Stimulated activated CD8-positive, alpha-beta memory T cell treated with anti-CD3 and anti-CD28 coated beads, Interleukin-15, amount 100 ng/mL, for 24 hours (primary cell): ENCODE measurements around the gene PPP2R2D.
"Not testable (repeated sequence)": the region's sequence is repeated elsewhere in the genome, so short reads cannot be mapped to it uniquely, and the experiment has no call there.

ENCODE experiments used
- DNase-seq: peaks from one replicate; pipeline ENCODE4 v3.0.0-alpha.2; 2020; ENCODE audit warnings: low read depth

The PPP2R2D gene

DNA sequence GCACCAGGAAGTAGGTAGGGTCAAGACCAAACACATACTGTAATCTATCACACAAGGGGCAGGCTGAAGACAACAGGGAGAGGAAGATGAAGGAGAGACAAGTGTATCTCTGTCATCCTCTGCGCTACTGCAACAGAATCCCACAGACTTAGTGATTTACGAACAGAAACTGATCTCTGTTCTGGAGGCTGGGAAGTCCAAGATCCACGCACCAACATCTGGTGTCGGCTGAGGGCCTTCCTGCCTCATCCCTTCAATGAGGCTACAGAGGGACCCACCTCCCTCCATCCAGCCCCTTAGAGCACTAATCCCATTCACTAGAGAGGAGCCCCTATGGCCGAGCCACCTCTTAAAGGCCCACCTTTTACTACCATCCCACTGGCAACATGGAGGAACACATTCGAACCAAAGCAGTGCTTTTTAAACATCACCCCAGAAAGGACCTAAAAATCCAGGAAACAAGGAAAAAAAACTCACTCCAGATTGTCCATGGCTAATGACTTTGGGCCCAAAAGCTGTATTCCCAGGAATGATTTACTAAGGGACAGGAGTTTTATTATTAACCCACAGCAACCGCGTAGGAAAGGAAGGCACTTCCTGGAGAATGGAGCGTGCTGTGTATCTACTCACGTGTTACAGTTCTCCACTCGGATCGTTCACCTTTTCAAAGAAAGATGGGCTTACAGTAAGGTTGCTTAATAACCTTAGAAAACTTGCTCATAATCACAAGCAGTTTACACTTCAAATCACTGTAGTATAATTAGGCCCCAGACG, 76.7 kb downstream of the PPP2R2D start:
- no peak for DNase-seq

DNA sequence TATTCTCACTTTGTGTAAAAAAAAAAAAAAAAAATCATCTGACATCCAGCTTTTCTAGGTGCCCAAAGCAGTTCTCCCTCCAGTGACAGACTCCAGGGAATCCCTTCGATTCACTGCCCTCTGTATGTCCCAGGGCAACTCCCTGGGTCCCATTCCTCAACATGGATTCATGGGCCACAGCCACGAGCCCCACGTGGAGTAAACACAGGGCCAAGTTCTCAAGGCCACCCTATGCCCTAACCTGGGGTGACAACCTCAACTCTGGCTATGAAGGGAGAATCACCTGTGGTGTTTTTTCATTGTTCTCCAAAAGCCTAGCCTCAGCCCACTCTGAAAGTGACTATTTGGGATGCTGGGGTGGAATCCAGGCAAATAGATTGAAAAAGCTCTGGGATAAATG, 77.6 kb downstream of the PPP2R2D start:
- DNase-seq, result no peak

DNA sequence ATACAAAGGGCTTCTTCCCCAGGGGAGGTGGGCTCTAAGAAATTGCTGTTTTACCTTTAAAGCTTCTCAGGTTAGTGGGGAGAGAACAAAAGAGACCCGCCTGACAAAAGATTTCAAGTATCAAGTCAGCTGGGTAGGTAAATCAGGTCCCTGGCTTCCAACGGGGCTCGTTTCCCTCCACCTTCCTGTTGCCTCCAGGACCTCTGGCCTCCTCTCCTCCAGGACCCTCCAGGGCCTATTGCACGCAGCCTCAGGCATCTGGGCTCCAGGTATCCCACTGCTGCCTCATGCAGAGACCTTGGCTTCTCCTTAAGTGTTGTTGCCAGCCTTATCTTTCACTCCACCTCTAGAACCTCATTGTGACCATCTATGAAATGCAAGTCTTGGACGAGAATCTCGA, 78.0 kb downstream of the PPP2R2D start:
- no peak for DNase-seq

DNA sequence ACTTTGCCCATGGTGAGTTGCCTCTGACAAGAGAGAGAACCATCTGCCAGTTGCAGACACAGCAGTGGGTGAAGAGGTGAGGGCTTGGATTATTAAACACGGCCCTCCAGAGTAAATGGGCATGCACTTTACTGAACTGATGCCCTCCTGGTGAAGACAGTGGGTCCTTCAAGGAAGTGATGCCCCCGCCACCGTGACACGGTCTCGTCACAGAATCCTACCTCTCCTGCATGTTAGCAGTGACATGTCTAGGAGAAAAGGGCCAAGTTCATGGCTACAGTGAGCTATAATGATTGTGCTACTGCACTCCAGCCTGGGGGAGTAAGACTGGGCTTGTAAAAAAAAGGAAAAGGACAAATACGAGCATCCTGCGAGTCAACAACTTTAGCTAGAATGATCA, 78.5 kb downstream of the PPP2R2D start:
- no peak for DNase-seq

DNA sequence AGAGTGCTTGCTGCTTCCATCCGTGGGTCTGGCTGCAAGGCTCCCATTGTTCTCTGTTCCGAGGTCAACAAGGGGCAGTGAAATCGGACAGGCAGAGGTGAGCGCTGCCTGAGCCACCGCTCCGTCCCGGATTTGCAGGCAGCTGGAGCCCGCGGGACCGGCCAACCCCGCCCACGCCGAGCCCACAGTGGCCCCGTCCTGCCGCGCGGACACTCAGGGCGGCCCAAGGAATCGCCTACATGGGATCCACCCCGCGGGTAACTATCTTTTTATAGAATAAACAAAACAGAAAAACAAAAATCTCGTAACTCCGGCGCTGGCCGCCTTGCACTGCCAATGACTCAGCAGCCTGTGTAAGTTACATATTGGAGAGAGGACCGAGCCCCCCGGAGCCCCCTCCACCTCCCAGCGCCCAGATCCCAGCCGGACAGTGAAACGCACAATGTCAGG, 79.0 kb downstream of the PPP2R2D start:
- no peak for DNase-seq

DNA sequence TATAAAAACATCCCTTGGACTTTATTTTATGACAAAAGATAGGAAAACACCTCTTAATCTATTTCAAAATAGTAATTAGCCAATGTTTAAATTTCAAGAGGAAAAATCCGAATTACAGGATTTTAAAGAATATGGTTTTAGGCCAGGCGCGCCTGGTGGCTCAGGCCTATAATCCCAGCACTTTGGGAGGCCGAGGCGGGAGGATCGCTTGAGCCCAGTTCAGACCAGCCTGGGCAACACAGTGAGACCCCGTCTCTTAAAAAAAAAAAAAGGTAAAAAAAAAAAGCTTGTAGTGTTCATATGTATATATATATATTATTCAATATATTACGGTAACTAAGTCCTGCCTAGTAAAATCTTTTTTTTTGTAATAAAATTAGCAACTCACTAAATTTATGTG, 79.5 kb downstream of the PPP2R2D start:
- no peak for DNase-seq

DNA sequence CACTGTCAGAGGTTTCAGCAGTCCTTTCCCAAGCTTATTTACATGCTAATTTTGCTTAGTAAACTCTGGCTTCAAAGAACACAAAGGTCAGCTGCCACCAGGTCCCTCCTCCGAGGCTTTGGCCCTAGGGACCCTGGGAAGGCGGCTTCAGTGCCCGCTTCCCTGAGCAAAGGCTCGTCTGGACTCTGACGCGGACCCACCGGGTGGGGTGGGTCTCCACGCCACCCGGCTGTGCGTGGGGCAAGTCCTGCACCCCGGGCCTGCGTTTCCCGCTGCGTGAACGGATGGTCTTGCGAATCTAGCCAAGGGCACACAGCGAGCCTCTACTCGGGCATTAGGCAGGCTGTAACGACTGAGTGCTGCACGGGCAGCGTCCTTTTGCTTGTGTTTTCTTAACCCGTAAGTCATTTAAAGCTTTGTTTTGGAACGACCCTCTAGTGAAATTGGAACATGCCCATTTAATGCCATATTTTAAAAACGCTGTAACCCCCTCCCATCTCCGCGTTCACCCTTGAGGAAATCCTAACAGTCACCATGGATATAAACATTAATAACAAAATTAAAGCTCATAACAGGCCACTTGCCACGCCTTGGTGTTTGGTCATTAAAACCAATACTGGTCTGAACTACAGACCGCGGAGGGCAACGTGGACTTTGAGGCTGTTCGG, 80.1 kb downstream of the PPP2R2D start:
- DNase-seq, result no peak

DNA sequence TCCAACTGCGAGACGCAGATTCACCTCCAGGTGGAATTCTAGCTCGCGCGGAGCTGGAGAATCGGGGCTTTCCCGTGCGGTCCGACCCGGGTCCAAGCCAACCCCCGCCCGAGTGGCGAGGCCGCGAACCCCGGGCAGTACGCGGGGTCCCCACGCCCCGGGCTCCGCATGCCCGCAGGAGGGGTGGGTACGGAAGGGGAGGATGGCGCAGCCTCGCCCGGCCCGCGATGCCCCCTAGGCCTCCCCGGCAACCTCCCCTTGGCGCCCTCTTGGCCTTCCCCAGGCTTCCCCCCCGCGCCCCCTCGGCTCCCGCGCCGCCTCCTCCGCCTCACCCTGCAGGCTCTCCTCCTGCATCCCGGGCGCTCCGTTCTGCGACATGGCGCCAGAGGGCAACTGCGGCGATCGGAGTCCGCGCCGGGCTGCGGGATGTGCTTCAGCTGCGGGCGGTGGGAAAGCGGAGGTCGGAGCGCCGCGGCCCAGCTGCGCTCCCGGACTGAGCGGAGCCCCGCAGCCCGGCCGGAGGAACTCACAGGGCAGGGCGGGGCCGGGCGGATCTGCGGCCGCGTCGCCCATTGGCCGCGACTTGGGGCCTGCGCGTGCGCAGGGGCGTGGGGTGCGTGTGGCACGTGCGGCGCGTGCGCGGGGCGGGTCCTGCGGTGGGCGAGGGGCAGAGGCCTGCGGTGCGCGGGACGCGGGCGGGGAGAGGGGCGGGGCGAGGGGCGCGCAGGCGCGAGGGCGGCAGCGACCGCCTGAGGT, 80.8 kb downstream of the PPP2R2D start, which contains the start of gene BNIP3:
BNIP3 (minus strand) TSS at position 495 of the 756 bp plus-strand sequence; CDS start at position 378, 117 bp downstream.
- peak; percentile 94 for DNase-seq

DNA sequence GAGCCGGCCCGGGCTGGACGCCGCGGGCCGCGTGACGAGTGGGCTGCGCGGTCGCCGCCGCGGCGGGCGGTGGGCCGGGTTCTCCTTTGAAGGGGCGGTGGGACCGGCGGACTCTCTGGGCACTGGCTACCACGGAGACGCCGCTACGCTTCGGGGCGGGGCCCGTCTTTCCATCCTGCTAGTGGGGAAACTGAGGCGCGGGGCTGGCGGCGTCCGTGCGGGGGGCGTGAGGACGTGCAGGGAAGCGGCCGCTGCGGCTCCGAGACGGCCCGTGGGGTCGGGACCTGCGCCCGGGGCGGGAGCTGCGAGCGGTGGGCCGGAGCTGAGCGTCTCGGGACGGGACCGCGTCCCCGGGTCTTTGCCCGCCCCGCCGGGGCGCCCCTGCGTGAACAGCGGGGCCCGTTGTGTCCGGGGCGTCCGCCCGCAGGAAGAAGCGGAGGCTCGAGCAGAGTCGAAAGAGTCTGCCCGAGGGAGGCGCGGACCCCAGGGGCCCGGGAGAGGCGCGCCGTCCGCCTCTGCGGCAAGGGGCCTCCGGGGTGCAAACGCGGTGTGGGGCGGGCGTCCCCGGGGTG, 81.5 kb downstream of the PPP2R2D start:
- DNase-seq, result no peak

DNA sequence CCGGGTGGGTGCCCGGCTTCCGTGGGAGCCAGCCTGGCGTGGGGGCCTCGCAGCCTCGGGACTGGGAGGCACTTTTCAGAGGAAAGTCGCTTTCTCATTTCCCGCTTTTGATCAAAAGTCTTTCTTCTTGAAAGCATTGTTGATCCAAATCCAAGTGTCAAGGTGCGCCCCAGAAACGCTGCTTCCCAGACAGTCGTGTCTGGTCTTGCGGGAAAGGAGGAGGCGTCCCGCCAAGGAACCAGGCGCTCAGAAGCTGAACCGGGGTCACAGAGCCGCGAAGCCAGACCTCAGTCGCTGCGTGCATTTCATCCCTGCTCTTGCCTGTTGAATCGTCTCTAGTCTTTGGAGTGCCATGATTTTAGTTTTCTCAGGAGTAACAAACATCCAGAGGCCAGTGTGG, 82.0 kb downstream of the PPP2R2D start:
- no peak for DNase-seq

DNA sequence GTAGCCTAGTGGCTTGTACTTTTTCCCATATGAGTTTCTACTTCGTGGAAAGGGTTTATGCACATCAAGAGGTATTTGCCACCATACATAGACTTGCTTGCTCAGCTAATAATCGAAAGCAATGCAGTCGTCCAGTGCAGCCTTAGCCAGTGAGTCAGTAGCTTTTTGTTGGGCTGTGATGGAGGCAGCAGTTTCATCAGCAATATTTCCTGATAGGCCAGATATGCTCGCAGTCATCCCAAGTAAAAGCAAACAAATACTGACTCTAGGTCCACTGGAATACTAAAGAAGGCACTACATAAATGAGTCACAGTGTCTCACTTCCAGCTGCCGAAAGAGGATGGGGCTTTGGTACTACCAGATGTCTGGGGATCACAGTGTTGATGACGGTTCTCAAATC, 83.0 kb downstream of the PPP2R2D start:
- no peak for DNase-seq

DNA sequence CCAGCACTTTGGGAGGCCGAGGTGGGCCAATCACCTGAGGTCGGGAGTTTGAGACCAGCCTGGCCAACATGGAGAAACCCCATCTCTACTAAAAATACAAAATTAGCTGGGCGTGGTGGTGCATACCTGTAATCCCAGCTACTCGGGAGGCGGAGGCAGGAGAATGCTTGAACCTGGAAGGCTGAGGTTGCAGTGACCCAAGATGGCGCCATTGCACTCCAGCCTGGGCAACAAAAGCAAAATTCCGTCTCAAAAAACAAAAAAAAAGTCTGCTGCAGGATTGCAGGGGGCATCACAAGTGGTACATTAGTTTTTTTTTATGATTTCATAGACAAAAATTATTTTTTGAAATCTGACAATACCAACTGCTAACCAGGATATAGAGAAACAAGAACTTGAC, 86.0 kb downstream of the PPP2R2D start:
- not testable (repeated sequence) for DNase-seq

DNA sequence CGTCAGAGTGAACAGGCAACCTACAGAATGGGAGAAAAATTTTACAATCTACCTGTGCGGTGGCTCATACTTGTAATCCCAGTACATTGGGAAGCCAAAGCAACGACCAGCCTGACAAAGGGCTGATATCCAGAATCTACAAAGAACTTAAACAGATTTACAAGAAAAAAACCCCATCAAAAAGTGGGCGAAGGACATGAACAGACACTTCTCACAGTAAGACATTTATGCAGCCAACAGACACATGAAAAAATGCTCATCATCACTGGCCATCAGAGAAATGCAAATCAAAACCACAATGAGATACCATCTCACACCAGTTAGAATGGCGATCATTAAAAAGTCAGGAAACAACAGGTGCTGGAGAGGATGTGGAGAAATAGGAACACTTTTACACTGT, 86.5 kb downstream of the PPP2R2D start:
- not testable (repeated sequence) for DNase-seq

DNA sequence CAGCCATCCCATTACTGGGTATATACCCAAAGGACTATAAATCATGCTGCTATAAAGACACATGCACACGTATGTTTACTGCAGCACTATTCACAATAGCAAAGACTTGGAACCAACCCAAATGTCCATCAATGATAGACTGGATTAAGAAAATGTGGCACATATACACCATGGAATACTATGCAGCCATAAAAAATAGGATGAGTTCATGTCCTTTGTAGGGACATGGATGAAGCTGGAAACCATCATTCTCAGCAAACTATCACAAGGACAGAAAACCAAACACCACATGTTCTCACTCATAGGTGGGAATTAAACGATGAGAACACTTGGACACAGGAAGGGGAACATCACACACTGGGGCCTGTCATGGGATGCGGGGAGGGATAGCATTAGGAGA, 87.0 kb downstream of the PPP2R2D start:
- not testable (repeated sequence) for DNase-seq

DNA sequence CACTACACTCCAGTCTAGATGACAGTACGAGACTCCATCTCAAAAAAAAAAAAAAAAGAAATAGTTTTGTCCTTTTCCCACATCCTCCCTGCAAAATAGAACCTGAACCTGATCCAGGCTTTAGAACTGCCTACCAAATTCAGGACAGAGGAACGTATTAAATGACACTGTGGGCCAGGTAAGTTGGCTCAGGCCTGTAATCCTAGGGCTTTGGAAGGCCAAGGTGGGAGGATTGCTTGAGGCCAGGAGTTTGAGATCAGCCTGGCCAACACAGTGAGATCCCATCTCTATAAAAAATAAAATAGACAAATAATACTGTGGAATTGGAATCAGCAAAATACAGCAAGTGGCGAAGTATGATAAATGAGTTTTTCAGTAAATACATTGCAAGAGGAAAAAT, 90.9 kb downstream of the PPP2R2D start:
- DNase-seq, result no peak

DNA sequence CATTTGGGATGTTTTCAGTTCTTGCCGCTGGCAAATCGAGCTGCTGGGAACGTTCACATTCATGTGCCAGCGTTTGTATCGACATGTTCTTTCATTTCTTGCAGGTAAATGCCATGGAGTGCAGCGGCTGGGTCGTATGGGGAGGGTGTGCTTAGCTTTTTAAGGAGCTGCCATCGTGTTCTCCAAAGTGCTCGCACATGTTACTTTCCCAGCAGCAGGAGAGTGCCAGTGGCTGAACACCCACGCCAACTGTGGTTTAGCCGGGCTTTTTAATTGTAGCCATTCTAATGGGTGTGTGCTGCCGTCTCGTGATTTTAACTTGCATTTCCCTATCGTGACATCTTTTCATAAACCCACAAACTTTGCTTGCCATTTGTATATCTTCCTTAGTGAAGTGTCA, 92.5 kb downstream of the PPP2R2D start:
- DNase-seq, result no peak

DNA sequence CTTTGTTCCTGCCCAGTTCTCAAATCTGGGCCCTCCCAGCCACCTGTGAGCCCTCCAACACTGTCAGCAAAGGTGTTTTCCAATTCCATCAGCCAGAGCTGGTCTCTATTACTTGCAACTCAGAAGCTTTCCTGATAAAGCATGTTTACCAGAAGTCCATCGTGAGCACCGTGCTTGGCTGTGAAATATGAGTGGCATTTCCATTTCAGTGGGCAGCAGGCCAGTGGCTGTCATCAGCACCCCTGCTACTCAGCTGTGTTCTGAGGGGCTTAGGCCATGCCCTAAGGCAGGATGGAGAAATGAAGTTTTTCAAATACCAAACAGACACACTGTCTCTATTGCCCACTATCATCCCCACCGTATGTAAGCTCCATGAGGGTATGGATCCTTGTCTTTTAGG, 93.6 kb downstream of the PPP2R2D start:
- no peak for DNase-seq

DNA sequence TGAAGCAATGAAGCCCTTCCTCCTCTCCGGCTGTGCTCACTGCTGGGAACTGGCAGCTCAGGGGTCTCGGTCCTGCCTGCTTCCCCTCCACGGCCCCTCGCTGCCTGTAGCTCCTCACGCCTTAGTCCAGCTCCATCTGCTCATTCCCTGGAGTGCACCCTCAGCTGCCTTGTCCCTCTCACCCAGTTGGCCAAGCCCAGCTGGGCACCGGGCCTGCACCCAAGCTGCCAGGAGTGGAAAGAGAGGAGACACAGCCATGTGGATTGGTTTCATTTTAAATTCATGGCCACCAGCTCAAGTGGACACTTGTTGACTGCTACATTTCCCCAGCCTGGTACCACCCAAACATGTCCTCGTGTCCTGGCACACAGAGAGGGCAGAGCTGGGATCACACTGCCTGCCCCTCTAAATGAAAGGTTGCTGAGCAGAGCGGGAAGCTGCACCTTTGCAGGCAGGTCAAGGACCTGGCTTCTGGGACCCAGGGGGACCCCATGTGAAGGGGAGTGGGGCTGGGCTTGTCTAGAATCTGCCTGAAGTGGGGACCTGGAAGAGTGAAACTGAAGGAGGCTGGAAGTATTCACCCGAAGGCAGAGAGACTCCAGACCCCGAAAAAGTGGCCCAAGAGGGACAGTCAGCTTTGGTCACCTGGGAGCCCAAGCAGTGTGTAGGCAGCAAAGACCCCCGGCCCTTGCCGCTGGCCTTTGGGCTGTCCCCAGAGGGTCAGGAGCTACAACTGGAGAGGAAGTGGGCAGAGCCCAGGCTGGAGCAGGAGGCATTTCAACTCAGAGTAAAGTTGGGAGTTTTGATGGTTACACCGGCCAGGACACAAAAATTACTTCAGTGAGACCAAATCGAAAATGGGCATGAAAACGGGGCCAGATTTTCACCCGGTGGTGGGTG, 95.9 kb downstream of the PPP2R2D start:
- DNase-seq, result no peak

DNA sequence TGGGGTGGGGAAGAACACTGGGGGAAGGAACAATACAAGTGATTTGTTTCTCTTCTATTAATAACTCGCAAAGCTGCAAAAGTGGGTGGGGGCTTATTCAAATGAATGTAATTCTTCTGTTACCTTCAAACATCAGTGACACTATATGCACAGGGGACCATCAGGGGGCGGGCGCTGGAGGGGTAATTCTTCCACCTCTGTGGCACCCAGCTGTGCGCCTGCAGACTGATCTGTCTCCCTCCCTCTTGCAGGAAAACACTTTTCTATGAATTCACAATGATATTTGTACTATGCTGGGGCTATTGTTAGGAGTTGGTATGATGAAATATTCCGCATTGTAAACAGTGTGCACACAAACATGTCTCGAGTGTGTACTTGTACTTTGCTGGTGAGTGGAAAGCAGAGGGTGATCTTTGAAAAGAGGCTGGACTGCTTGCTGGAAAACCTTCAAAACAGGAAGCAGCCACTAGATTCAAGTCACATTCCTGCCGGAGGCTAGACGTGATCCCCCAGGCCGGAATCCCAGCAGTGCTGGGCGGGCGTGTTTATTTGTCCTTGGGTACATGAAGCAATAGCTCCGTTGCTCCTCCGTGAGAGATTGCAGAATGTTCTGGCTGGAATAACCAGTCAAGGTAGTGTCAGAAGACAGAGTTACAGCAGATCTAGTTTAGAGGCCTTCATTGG, 96.7 kb downstream of the PPP2R2D start:
- DNase-seq, result no peak

DNA sequence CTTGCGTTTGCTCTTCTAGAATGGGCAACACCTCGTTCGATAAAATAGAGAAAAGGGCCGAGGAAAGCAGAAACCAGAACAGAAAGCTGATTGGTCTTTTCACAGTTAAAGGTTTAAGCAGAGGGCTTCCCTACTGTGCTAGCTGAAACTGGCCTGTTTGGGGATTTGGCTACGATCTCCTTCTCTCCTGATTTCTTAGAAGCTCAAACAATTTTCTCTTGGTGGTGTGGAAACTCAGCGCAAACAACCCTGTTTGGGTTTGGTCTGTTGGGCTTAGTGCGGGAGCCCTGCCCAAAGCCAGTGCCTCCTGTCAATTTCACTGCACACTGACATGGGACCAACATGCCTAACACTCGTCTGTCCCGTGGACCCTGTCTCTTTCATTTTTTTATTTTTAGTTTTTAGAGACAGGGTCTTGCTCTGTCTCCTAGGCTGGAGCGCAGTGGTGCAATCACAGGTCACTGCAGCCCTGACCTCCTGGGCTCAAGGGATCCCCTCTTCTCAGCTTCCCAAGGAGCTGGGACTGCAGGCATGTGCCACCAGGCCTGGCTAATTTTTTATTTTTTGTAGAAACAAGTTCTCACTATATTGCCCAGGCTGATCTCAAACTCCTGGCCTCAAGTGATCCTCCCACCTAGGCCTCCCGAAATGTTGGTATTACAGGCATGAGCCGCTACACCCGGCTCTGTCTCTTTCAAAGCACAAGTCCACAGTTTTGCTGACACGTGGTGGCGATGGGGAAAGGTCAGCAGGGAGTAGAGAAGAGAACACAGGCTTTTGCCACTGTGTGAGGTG, 97.4 kb downstream of the PPP2R2D start:
- no peak for DNase-seq
